Spleen (tissue), 7 donors: ENCODE measurements around the gene LAMB1.

ENCODE experiments used
- POLR2A ChIP-seq, 3 donors: fragments of 450-650 bp; IDR thresholded peaks; one replicate each; pipeline ENCODE4 v1.5.1; 2017; ENCODE audit warnings: antibody characterized with exemption in 3 of 3, mild to moderate bottlenecking in 1 of 3
- POLR2AphosphoS5 ChIP-seq, 3 donors: sonication (generic); formaldehyde crosslinking; IDR thresholded peaks; one replicate each; pipeline ENCODE4 v1.5.1; 2017; ENCODE audit warnings: antibody characterized with exemption in 3 of 3
- TF ChIP-seq, protein P1 (sequence below), 11 experiments: fragments of 200-600 bp in 7 of 11; fragments of 450-650 bp in 4 of 11; sonication (generic) in 4 of 11; IDR thresholded peaks in 8 of 11; conservative IDR thresholded peaks in 3 of 11; 1 replicate in 7 of 11; 2 replicates in 4 of 11; pipeline versions ENCODE4 v1.4.0 to v1.8.0; 2016 to 2021; ENCODE audit warnings: antibody characterized with exemption in 11 of 11, inconsistent platforms in 4 of 11, mild to moderate bottlenecking in 1 of 11
- donor health status: DM: no; HTN: no; CAD: no; lungs with moderate emphysema.
- donor health status: DM: no; HTN: no; CAD: no.
- donor health status: DM: no; HTN: no; CAD: no.

DNA sequence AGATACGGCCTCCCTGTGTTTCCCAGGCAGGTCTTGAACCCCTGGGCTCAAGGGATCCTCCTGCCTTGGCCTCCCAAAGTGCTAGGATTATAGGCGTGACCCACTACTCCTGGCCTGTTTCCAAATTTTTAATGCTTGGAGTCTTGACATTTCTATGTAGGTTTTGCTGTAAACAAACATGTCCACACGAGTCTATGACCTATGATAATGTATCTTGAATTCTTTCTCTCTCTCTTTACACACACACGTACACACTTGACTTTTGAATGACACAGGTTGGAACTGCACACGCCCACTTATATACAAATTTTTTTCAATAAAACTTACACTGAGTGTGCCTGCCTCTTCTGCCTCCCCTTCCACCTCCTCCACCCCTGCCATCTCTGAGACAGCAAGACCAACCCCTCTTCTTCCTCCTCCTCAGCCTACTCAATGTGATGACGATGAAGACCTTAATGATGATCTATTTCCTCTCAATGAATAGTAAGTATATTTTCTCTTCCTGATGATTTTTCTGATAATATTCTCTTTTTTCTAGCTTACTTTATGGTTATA lies 44.1 kb upstream of the LAMB1 start:
- TF ChIP-seq POLR2A (IDR thresholded peaks at IDR 0.05): no peak
- TF ChIP-seq POLR2AphosphoS5 (IDR thresholded peaks at IDR 0.05): no peak
- TF ChIP-seq, protein P1, sequence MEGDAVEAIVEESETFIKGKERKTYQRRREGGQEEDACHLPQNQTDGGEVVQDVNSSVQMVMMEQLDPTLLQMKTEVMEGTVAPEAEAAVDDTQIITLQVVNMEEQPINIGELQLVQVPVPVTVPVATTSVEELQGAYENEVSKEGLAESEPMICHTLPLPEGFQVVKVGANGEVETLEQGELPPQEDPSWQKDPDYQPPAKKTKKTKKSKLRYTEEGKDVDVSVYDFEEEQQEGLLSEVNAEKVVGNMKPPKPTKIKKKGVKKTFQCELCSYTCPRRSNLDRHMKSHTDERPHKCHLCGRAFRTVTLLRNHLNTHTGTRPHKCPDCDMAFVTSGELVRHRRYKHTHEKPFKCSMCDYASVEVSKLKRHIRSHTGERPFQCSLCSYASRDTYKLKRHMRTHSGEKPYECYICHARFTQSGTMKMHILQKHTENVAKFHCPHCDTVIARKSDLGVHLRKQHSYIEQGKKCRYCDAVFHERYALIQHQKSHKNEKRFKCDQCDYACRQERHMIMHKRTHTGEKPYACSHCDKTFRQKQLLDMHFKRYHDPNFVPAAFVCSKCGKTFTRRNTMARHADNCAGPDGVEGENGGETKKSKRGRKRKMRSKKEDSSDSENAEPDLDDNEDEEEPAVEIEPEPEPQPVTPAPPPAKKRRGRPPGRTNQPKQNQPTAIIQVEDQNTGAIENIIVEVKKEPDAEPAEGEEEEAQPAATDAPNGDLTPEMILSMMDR (IDR thresholded peaks at IDR 0.05 in 8 of 11, conservative IDR thresholded peaks at IDR 0.05 in 3 of 11): no peak
